Suprapubic skin (tissue), 3 donors: Measurements from ENCODE around the gene ANXA8L1.
"Not testable (repeated sequence)": the region's sequence is repeated elsewhere in the genome, so short reads cannot be mapped to it uniquely, and the experiment has no call there.

ENCODE experiments used
- POLR2AphosphoS5 ChIP-seq, 3 donors: sonication (generic); formaldehyde crosslinking; IDR thresholded peaks; one replicate each; pipeline ENCODE4 v1.6.1; 2017; ENCODE audit warnings: antibody characterized with exemption in 3 of 3
- TF ChIP-seq, protein P1 (sequence below), 2 donors: fragments of 200-600 bp in 1 of 2; fragments of 450-650 bp in 1 of 2; sonication (generic) in 1 of 2; IDR thresholded peaks; one replicate each; pipeline ENCODE4 v1.5.1; 2016 to 2019; ENCODE audit warnings: antibody characterized with exemption in 2 of 2, mild to moderate bottlenecking in 1 of 2, moderate library complexity in 1 of 2

DNA sequence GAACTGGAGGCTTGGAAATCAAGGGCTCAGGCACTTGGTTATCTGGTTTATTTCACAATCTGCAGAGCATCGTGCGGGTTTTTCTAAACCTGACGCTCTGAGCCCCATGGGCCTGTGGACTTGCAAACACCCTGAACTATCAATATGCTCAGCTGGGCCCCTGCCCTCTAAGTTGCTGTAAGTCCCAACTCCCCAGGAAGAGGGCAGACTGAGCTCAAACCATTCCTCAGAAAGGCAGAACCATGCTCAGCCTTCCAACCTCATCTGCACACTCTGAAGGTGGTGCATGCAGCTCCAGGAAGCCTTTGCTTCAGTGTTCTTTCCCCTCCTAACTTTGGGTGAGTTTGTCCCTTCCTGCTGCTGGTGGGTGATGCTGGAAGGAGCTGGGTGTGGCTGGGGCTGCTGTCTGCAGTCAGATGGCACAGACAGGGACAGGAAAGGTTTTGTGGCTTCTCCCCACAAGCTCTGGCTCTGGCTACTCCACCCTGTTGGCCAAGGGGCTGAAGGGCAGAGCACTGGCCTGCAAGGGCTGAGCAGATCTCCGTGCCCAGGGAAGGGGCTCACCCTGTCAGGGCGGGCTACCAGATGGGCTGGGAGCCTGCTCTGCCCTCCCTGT lies 3.8 kb downstream of the ANXA8L1 start:
- TF ChIP-seq, protein P1, sequence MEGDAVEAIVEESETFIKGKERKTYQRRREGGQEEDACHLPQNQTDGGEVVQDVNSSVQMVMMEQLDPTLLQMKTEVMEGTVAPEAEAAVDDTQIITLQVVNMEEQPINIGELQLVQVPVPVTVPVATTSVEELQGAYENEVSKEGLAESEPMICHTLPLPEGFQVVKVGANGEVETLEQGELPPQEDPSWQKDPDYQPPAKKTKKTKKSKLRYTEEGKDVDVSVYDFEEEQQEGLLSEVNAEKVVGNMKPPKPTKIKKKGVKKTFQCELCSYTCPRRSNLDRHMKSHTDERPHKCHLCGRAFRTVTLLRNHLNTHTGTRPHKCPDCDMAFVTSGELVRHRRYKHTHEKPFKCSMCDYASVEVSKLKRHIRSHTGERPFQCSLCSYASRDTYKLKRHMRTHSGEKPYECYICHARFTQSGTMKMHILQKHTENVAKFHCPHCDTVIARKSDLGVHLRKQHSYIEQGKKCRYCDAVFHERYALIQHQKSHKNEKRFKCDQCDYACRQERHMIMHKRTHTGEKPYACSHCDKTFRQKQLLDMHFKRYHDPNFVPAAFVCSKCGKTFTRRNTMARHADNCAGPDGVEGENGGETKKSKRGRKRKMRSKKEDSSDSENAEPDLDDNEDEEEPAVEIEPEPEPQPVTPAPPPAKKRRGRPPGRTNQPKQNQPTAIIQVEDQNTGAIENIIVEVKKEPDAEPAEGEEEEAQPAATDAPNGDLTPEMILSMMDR (IDR thresholded peaks at IDR 0.05), result not testable (repeated sequence)
- not testable (repeated sequence) for TF ChIP-seq POLR2AphosphoS5 (IDR thresholded peaks at IDR 0.05)
